NT2/D1 (cell line): ENCODE measurements around the gene AP3B2.
"Not testable (repeated sequence)": the region's sequence is repeated elsewhere in the genome, so short reads cannot be mapped to it uniquely, and the experiment has no call there.

Experiments used
- DNase-seq: peaks from one replicate; pipeline ENCODE4 v3.0.0-alpha.2; 2011; ENCODE audit warnings: low read depth, low spot score
- H3K27me3 ChIP-seq: 2 replicates; pipeline ENCODE4 v1.6.0; 2011; ENCODE audit warnings: mild to moderate bottlenecking; ENCODE audit not compliant: insufficient read length, insufficient read depth
- H3K36me3 ChIP-seq: 2 replicates; pipeline ENCODE4 v1.6.1; 2011; ENCODE audit warnings: mild to moderate bottlenecking, low read length, mixed read lengths; ENCODE audit not compliant: insufficient read depth, insufficient read length
- H3K4me1 ChIP-seq: 2 replicates; pipeline ENCODE4 v1.5.1; 2011; ENCODE audit not compliant: insufficient read depth, insufficient read length
- H3K4me3 ChIP-seq: 2 replicates; pipeline ENCODE4 v1.5.1; 2011; ENCODE audit warnings: low read depth; ENCODE audit not compliant: insufficient read length
- H3K9ac ChIP-seq: 2 replicates; pipeline ENCODE4 v1.6.0; 2011; ENCODE audit warnings: low read depth; ENCODE audit not compliant: insufficient read length
- H3K9me3 ChIP-seq: 2 replicates; pipeline ENCODE4 v1.5.1; 2011; ENCODE audit warnings: mild to moderate bottlenecking, low read length; ENCODE audit not compliant: insufficient read depth
- SUZ12 ChIP-seq: IDR thresholded peaks from 2 replicates; pipeline ENCODE4 v1.6.1; 2011; ENCODE audit not compliant: insufficient read length, insufficient read depth; ENCODE audit errors: extremely low read depth
- YY1 ChIP-seq: IDR thresholded peaks from 2 replicates; pipeline ENCODE4 v1.6.1; 2011; ENCODE audit not compliant: insufficient read length, insufficient read depth
- ZNF274 ChIP-seq: IDR thresholded peaks from 2 replicates; pipeline ENCODE4 v1.6.1; 2011; ENCODE audit warnings: mild to moderate bottlenecking, low read depth, low read length

The AP3B2 gene

DNA sequence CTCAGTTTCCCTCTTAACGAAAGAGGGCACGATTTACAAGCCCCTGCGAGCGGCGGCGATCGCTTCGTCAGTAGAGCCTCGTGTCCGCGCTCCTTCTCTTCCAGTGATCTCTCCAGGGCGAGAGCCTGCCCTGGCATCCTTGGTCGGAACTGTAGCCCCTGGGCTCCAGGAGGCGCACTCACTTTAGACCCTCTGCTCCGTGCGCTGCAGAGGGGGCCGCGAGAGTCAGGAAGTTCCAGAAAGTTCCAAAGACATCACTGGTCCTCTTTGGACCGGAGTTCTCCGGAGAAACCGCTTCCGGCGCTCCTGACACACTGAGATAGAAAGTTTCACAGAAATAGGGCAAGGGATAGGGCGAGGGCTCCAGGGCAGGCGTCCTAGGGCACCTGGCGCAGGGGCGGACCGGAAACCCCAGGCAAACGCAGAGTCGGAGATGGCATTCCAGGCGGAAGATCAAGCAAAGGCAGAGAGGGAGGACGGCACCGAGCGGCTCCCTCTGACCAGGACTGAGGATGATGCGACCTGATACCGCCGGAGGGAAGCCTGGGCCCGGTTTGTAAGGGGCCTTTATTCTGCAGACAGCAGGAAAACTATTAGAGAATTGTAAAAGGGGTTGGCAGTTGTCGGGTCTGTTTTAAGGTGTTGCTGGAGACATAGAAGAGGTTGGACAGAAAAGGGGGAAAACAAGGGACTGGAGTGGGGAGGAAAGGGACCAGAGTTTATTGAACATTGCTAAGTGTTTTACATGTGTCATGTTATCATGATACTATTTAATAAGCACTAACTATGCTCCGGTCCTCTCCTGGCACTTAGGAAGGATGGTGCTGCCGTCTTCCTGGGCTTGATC is 61.2 kb downstream of the AP3B2 start:
- no peak for DNase-seq
- H3K9me3 ChIP-seq, result peaks cover 5% of the 10 kb centered on the region; the same call in 1 of the 2 replicates
- peak overlapping the region; percentile 54 for H3K4me3 ChIP-seq
- TF ChIP-seq SUZ12 (no peak), ZNF274 (no peak), YY1 (no peak)
- H3K9ac ChIP-seq, result peak overlapping the region; percentile 51
- peaks cover 39% of the 10 kb centered on the region for H3K27me3 ChIP-seq
- peaks cover 13% of the 10 kb centered on the region for H3K4me1 ChIP-seq
- H3K36me3 ChIP-seq, result no peaks in the 10 kb centered on the region

GRCh38 chr15:82647835-82648256 is 61.8 kb downstream of the AP3B2 start:
- TF ChIP-seq ZNF274, result no peak
- no peak for TF ChIP-seq SUZ12
- no peak for TF ChIP-seq YY1
- Histone ChIP-seq H3K9ac (peak overlapping the region; percentile 69), H3K9me3 (peaks cover 5% of the 10 kb centered on the region; the same call in 1 of the 2 replicates), H3K27me3 (peaks cover 39% of the 10 kb centered on the region), H3K4me3 (peak overlapping the region; percentile 54), H3K4me1 (peaks cover 13% of the 10 kb centered on the region), H3K36me3 (no peaks in the 10 kb centered on the region)
- peak; percentile 28 for DNase-seq

GRCh38 chr15:82647045-82647834 is 62.4 kb downstream of the AP3B2 start, which contains the start of gene CPEB1:
TSS of gene CPEB1 (minus strand) at chr15:82647363. CDS start at chr15:82628459, 18,904 bp downstream.
- TF ChIP-seq ZNF274, result no peak
- no peak for TF ChIP-seq YY1
- TF ChIP-seq SUZ12, result no peak
- peak; percentile 28 for DNase-seq

GRCh38 chr15:82646250-82647044 is 63.2 kb downstream of the AP3B2 start:
- Histone ChIP-seq H3K4me1 (peaks cover 13% of the 10 kb centered on the region), H3K4me3 (peak overlapping the region; percentile 2)

More at GRCh38 chr15:82647045-82647834, 62.4 kb downstream of the AP3B2 start, which contains the start of gene CPEB1:
- no peaks in the 10 kb centered on the region for H3K36me3 ChIP-seq
- peak within 1 kb of the TSS; percentile 54 for H3K4me3 ChIP-seq
- peak within 1 kb of the TSS; percentile 69 for H3K9ac ChIP-seq
- peaks cover 13% of the 10 kb centered on the region for H3K4me1 ChIP-seq
- peaks cover 5% of the 10 kb centered on the region; the same call in 1 of the 2 replicates for H3K9me3 ChIP-seq
- peaks cover 39% of the 10 kb centered on the region for H3K27me3 ChIP-seq

DNA sequence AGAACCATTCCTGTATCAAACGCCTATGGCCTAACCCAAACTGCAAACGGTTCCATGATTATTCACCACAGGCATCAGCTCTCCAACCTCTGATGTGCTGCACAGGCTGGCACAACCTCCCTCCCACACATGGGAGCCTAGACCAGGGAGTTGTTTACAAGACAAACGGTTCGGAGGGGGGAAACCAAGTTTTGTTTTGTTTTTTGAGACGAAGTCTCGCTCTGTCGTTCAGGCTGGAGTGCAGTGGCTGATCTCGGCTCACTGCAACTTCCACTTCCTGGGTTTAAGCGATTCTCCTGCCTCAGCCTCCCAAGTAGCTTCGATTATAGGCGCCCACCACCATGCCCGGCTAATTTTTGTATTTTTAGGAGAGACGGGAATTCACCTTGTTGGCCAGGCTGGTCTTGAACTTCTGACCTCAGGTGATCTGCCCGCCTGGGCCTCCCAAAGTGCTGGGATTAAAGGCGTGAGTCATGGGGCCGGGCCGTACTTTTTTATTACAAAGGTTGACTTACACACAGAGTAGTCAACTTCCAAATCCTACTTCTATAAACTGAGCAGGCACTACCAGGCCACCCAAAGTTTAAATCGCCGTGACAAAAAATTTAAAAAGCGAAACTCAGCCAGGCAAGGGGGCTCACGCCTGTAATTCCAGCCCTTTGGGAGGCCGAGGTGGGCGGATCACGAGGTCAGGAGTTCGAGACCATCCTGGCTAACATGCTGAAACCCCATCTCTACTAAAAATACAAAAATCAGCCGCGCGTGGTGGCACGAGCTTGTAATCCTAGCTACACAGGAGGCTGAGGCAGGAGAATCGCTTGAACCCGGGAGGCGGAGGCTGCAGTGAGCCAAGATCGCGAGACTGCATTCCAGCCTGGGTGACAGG is 64.5 kb downstream of the AP3B2 start:
- not testable (repeated sequence) for H3K4me3 ChIP-seq, DNase-seq, H3K9ac ChIP-seq, H3K36me3 ChIP-seq, H3K9me3 ChIP-seq
- peaks cover 13% of the 10 kb centered on the region for H3K4me1 ChIP-seq
- H3K27me3 ChIP-seq, result peaks cover 37% of the 10 kb centered on the region

More at GRCh38 chr15:82646250-82647044, 63.2 kb downstream of the AP3B2 start:
- no peak for DNase-seq
- Histone ChIP-seq H3K9ac (no peak overlapping the region), H3K9me3 (peaks cover 5% of the 10 kb centered on the region; the same call in 1 of the 2 replicates), H3K36me3 (no peaks in the 10 kb centered on the region), H3K27me3 (peaks cover 39% of the 10 kb centered on the region)
- TF ChIP-seq YY1, result no peak
- TF ChIP-seq ZNF274, result no peak
- TF ChIP-seq SUZ12, result no peak

- Histone ChIP-seq H3K4me3 (no peak overlapping the region), H3K4me1 (peaks cover 13% of the 10 kb centered on the region), H3K9me3 (peaks cover 5% of the 10 kb centered on the region; the same call in 1 of the 2 replicates), H3K36me3 (no peaks in the 10 kb centered on the region), H3K27me3 (peaks cover 28% of the 10 kb centered on the region), H3K9ac (no peak overlapping the region)
- no peak for DNase-seq
- TF ChIP-seq SUZ12 (no peak), ZNF274 (no peak), YY1 (no peak)
Observed at GRCh38 chr15:82643992-82644391, 65.7 kb downstream of the AP3B2 start.
